ENCODE results near the gene ACTL8.

ACTL8 gene

GRCh38 chr1:17841944-17842343 is 86.8 kb downstream of the ACTL8 start:
- DNase-seq (ENCODE audit: insufficient read length), result no peak
- FAIRE-seq, result no peak
- no peak for TF ChIP-seq POLR2AphosphoS5 (IDR thresholded peaks at IDR 0.05; ENCODE audit: low read depth, low read length)
- TF ChIP-seq POLR2A (IDR thresholded peaks at IDR 0.05; ENCODE audit: low read depth, low read length), result no peak
- no peak for TF ChIP-seq TAF1 (IDR thresholded peaks at IDR 0.05; ENCODE audit: borderline replicate concordance, low read depth, low read length)

GRCh38 chr1:17842686-17843085 is 87.6 kb downstream of the ACTL8 start:
- FAIRE-seq, result no peak
- DNase-seq (ENCODE audit: insufficient read length), result no peak

GRCh38 chr1:17844185-17844826 is 89.2 kb downstream of the ACTL8 start:
- TF ChIP-seq TAF1 (IDR thresholded peaks at IDR 0.05; ENCODE audit: borderline replicate concordance, low read depth, low read length) (no peak), POLR2AphosphoS5 (IDR thresholded peaks at IDR 0.05; ENCODE audit: low read depth, low read length) (no peak), POLR2A (IDR thresholded peaks at IDR 0.05; ENCODE audit: low read depth, low read length) (no peak)
- DNase-seq (ENCODE audit: insufficient read length) (no peak), FAIRE-seq (no peak)

More at GRCh38 chr1:17842686-17843085, 87.6 kb downstream of the ACTL8 start:
- no peak for TF ChIP-seq POLR2AphosphoS5 (IDR thresholded peaks at IDR 0.05; ENCODE audit: low read depth, low read length)
- TF ChIP-seq TAF1 (IDR thresholded peaks at IDR 0.05; ENCODE audit: borderline replicate concordance, low read depth, low read length), result no peak
- TF ChIP-seq POLR2A (IDR thresholded peaks at IDR 0.05; ENCODE audit: low read depth, low read length), result no peak

- TF ChIP-seq POLR2A (IDR thresholded peaks at IDR 0.05; ENCODE audit: low read depth, low read length) (no peak), POLR2AphosphoS5 (IDR thresholded peaks at IDR 0.05; ENCODE audit: low read depth, low read length) (no peak), TAF1 (IDR thresholded peaks at IDR 0.05; ENCODE audit: borderline replicate concordance, low read depth, low read length) (no peak)
- DNase-seq (ENCODE audit: insufficient read length) (no peak), FAIRE-seq (no peak)
These were observed 90.5 kb downstream of the ACTL8 start for GRCh38 chr1:17845583-17845982.

GRCh38 chr1:17846341-17846740 is 91.2 kb downstream of the ACTL8 start:
- TF ChIP-seq POLR2A (IDR thresholded peaks at IDR 0.05; ENCODE audit: low read depth, low read length) (no peak), TAF1 (IDR thresholded peaks at IDR 0.05; ENCODE audit: borderline replicate concordance, low read depth, low read length) (no peak), POLR2AphosphoS5 (IDR thresholded peaks at IDR 0.05; ENCODE audit: low read depth, low read length) (no peak)
- DNase-seq (ENCODE audit: insufficient read length) (no peak), FAIRE-seq (no peak)

GRCh38 chr1:17847111-17847510 is 92.0 kb downstream of the ACTL8 start:
- FAIRE-seq (no peak), DNase-seq (ENCODE audit: insufficient read length) (no peak)
- TF ChIP-seq POLR2A (IDR thresholded peaks at IDR 0.05; ENCODE audit: low read depth, low read length) (no peak), TAF1 (IDR thresholded peaks at IDR 0.05; ENCODE audit: borderline replicate concordance, low read depth, low read length) (no peak), POLR2AphosphoS5 (IDR thresholded peaks at IDR 0.05; ENCODE audit: low read depth, low read length) (no peak)

GRCh38 chr1:17849216-17849615 is 94.1 kb downstream of the ACTL8 start:
- no peak for TF ChIP-seq POLR2A (IDR thresholded peaks at IDR 0.05; ENCODE audit: low read depth, low read length)
- no peak for TF ChIP-seq POLR2AphosphoS5 (IDR thresholded peaks at IDR 0.05; ENCODE audit: low read depth, low read length)
- no peak for TF ChIP-seq TAF1 (IDR thresholded peaks at IDR 0.05; ENCODE audit: borderline replicate concordance, low read depth, low read length)
- DNase-seq (ENCODE audit: insufficient read length) (no peak), FAIRE-seq (no peak)

GRCh38 chr1:17851056-17851455 is 95.9 kb downstream of the ACTL8 start:
- TF ChIP-seq POLR2A (IDR thresholded peaks at IDR 0.05; ENCODE audit: low read depth, low read length), result no peak
- TF ChIP-seq POLR2AphosphoS5 (IDR thresholded peaks at IDR 0.05; ENCODE audit: low read depth, low read length), result no peak
- TF ChIP-seq TAF1 (IDR thresholded peaks at IDR 0.05; ENCODE audit: borderline replicate concordance, low read depth, low read length), result no peak
- no peak for DNase-seq (ENCODE audit: insufficient read length)
- FAIRE-seq, result no peak

GRCh38 chr1:17852383-17852782 is 97.2 kb downstream of the ACTL8 start:
- FAIRE-seq (no peak), DNase-seq (ENCODE audit: insufficient read length) (no peak)
- TF ChIP-seq TAF1 (IDR thresholded peaks at IDR 0.05; ENCODE audit: borderline replicate concordance, low read depth, low read length) (no peak), POLR2AphosphoS5 (IDR thresholded peaks at IDR 0.05; ENCODE audit: low read depth, low read length) (no peak), POLR2A (IDR thresholded peaks at IDR 0.05; ENCODE audit: low read depth, low read length) (no peak)

GRCh38 chr1:17853241-17853935 is 98.3 kb downstream of the ACTL8 start:
- DNase-seq (ENCODE audit: insufficient read length), result no peak
- TF ChIP-seq POLR2A (IDR thresholded peaks at IDR 0.05; ENCODE audit: low read depth, low read length), result no peak
- no peak for TF ChIP-seq TAF1 (IDR thresholded peaks at IDR 0.05; ENCODE audit: borderline replicate concordance, low read depth, low read length)
- TF ChIP-seq POLR2AphosphoS5 (IDR thresholded peaks at IDR 0.05; ENCODE audit: low read depth, low read length), result no peak
- no peak for FAIRE-seq

GRCh38 chr1:17856496-17857108 is 101.5 kb downstream of the ACTL8 start:
- no peak for DNase-seq (ENCODE audit: insufficient read length)
- TF ChIP-seq TAF1 (IDR thresholded peaks at IDR 0.05; ENCODE audit: borderline replicate concordance, low read depth, low read length) (no peak), POLR2A (IDR thresholded peaks at IDR 0.05; ENCODE audit: low read depth, low read length) (no peak), POLR2AphosphoS5 (IDR thresholded peaks at IDR 0.05; ENCODE audit: low read depth, low read length) (no peak)
- no peak for FAIRE-seq

- DNase-seq (ENCODE audit: insufficient read length) (no peak), FAIRE-seq (no peak)
- TF ChIP-seq POLR2A (IDR thresholded peaks at IDR 0.05; ENCODE audit: low read depth, low read length) (no peak), POLR2AphosphoS5 (IDR thresholded peaks at IDR 0.05; ENCODE audit: low read depth, low read length) (no peak), TAF1 (IDR thresholded peaks at IDR 0.05; ENCODE audit: borderline replicate concordance, low read depth, low read length) (no peak)
These were observed 102.0 kb downstream of the ACTL8 start for GRCh38 chr1:17857109-17857499.
